ENCODE measurements around the gene SLIT1. TPM values are rescaled to one million over a fixed set of nuclear protein-coding genes. Genes with fewer than 3 reads are reported as not detected.
A peak's percentile ranks its signal among the peaks of the same experiment; 100 is the strongest.

The SLIT1 gene
- total and polyA plus RNA-seq, 4 experiments from 2014 or later: 0.05 to 0.32 (median 0.28) TPM; not detected in 1

GRCh38 chr10:97204826-97205679, 19.3 kb upstream of the SLIT1 start:
- POLR2A ChIA-PET (ENCODE audit: partially characterized antibody): no interaction called here
- peaks cover 0 to 3% (median 0%) of the 10 kb centered on the region in 4 donors for H3K4me1 Mint-ChIP-seq
- H3K4me3 Mint-ChIP-seq: no peak overlapping the region
- H3K36me3 Mint-ChIP-seq: no peaks in the 10 kb centered on the region
- peaks cover 0 to 2% (median 0%) of the 10 kb centered on the region in 8 donors for H3K9me3 Mint-ChIP-seq
- H3K27me3 Mint-ChIP-seq: peaks cover 0 to 1% of the 10 kb centered on the region in 2 donors
- no peak overlapping the region for H3K27ac Mint-ChIP-seq
- Histone ChIP-seq H3K36me3 (ENCODE audit: insufficient read depth, low read length) (no peaks in the 10 kb centered on the region), H3K4me3 (ENCODE audit: low read length in 2 of 2) (no peak overlapping the region), H3K27ac (ENCODE audit: low read depth, low read length) (no peak overlapping the region), H3K9me3 (ENCODE audit: control insufficient read depth in 1 of 2, low read length in 2 of 2) (no peaks in the 10 kb centered on the region), H3K4me1 (ENCODE audit: insufficient read depth, low read length) (no peaks in the 10 kb centered on the region), H3K27me3 (ENCODE audit: insufficient read depth, low read length) (no peaks in the 10 kb centered on the region)
- CTCF ChIA-PET (ENCODE audit: partially characterized antibody): interaction anchor here (0.9 to 24.1 kb wide), 7 partner anchors 4 to 168 kb away, joined by 3 to 422 read pairs (median 86); no protein-coding TSS in a partner anchor
- intact Hi-C loops (cut with micrococcal nuclease): no loop called here
- DNase-seq: no peak

DNA sequence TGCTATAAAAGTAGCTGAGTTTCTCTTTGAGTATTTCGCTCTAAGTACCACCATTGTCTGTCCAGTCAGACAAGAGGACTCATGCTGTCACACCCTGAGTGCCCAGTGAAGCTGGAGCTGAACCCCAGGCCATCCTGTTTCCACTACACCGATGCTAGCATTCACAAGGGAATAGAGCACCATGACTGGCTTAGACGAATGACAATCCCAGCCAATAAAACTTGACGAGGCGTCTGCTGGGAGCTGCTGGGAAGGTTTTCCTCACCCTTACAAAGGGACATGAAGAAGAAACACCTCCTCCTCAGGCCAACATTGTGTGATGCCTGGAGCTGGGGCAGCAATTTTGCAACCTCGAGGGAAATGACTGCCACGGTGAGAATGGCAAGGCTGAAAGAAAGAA, 17.5 kb upstream of the SLIT1 start:
- no peaks in the 10 kb centered on the region for H3K36me3 Mint-ChIP-seq
- no peaks in the 10 kb centered on the region for H3K27me3 ChIP-seq (ENCODE audit: insufficient read depth, low read length)
- no peak overlapping the region for H3K27ac Mint-ChIP-seq
- H3K36me3 ChIP-seq (ENCODE audit: insufficient read depth, low read length): no peaks in the 10 kb centered on the region
- intact Hi-C loops (cut with micrococcal nuclease): no loop called here
- no peaks in the 10 kb centered on the region for H3K4me1 ChIP-seq (ENCODE audit: insufficient read depth, low read length)
- H3K27me3 Mint-ChIP-seq: peaks cover 3 to 6% of the 10 kb centered on the region in 2 donors
- POLR2A ChIA-PET (ENCODE audit: partially characterized antibody): no interaction called here
- H3K9me3 Mint-ChIP-seq: peaks cover 0 to 2% (median 0%) of the 10 kb centered on the region in 8 donors
- no peak overlapping the region for H3K4me3 ChIP-seq (ENCODE audit: low read length in 2 of 2)
- H3K4me3 Mint-ChIP-seq: no peak overlapping the region
- no peak for DNase-seq
- CTCF ChIA-PET (ENCODE audit: partially characterized antibody): interaction anchor here (2.2 to 24.1 kb wide), 4 partner anchors 2 to 166 kb away, joined by 7 to 422 read pairs (median 420); no protein-coding TSS in a partner anchor
- H3K27ac ChIP-seq (ENCODE audit: low read depth, low read length): no peak overlapping the region
- H3K4me1 Mint-ChIP-seq: peaks cover 0 to 3% (median 0%) of the 10 kb centered on the region in 4 donors
- H3K9me3 ChIP-seq (ENCODE audit: control insufficient read depth in 1 of 2, low read length in 2 of 2): no peaks in the 10 kb centered on the region

DNA sequence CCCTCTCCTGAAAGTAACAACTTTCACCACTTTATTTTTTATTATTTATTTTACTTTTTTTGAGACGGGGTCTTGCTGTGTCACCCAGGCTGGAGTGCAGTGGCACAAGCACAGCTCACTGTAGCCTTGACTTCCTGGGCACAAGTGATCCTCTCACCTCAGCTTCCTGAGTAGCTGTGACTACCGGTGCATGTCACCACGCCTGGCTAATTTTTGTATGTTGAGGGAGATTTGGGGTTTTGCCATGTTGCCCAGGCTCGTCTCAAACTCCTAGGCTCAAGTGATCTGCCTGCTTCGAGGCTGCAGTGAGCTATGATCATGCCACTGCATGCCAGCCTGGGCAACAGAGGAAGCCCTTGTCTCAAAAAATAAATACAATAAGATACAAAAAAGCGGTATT, 14.9 kb upstream of the SLIT1 start:
- no peaks in the 10 kb centered on the region for H3K27me3 ChIP-seq (ENCODE audit: insufficient read depth, low read length)
- H3K4me3 ChIP-seq (ENCODE audit: low read length in 2 of 2): no peak overlapping the region
- POLR2A ChIA-PET (ENCODE audit: partially characterized antibody): no interaction called here
- H3K4me1 ChIP-seq (ENCODE audit: insufficient read depth, low read length): peaks cover 4% of the 10 kb centered on the region
- Mint-ChIP-seq H3K4me3 (no peak overlapping the region), H3K36me3 (no peaks in the 10 kb centered on the region), H3K27me3 (peaks cover 3 to 7% of the 10 kb centered on the region in 2 donors), H3K4me1 (peaks cover 3 to 9% (median 6%) of the 10 kb centered on the region in 4 donors), H3K9me3 (peaks cover 0 to 2% (median 0%) of the 10 kb centered on the region in 8 donors), H3K27ac (no peak overlapping the region)
- intact Hi-C loops (cut with micrococcal nuclease): no loop called here
- CTCF ChIA-PET (ENCODE audit: partially characterized antibody): interaction anchor here (1.0 to 24.1 kb wide), 4 partner anchors 15 to 175 kb away, joined by 3 to 422 read pairs (median 210); no protein-coding TSS in a partner anchor
- H3K36me3 ChIP-seq (ENCODE audit: insufficient read depth, low read length): no peaks in the 10 kb centered on the region
- no peaks in the 10 kb centered on the region for H3K9me3 ChIP-seq (ENCODE audit: control insufficient read depth in 1 of 2, low read length in 2 of 2)
- no peak for DNase-seq
- H3K27ac ChIP-seq (ENCODE audit: low read depth, low read length): no peak overlapping the region

GRCh38 chr10:97199152-97199551, 13.4 kb upstream of the SLIT1 start:
- Histone ChIP-seq H3K4me3 (ENCODE audit: low read length in 2 of 2) (no peak overlapping the region), H3K36me3 (ENCODE audit: insufficient read depth, low read length) (no peaks in the 10 kb centered on the region), H3K4me1 (ENCODE audit: insufficient read depth, low read length) (peaks cover 6% of the 10 kb centered on the region), H3K27ac (ENCODE audit: low read depth, low read length) (no peak overlapping the region), H3K9me3 (ENCODE audit: control insufficient read depth in 1 of 2, low read length in 2 of 2) (no peaks in the 10 kb centered on the region), H3K27me3 (ENCODE audit: insufficient read depth, low read length) (no peaks in the 10 kb centered on the region)
- no peak overlapping the region for H3K27ac Mint-ChIP-seq
- H3K9me3 Mint-ChIP-seq: peaks cover 0 to 2% (median 0%) of the 10 kb centered on the region in 8 donors
- no peak overlapping the region for H3K4me3 Mint-ChIP-seq
- peaks cover 4 to 8% of the 10 kb centered on the region in 2 donors for H3K27me3 Mint-ChIP-seq
- H3K36me3 Mint-ChIP-seq: no peaks in the 10 kb centered on the region
- intact Hi-C loops (cut with micrococcal nuclease): no loop called here
- H3K4me1 Mint-ChIP-seq: peaks cover 6 to 11% (median 7%) of the 10 kb centered on the region in 4 donors
- DNase-seq: no peak
- POLR2A ChIA-PET (ENCODE audit: partially characterized antibody): no interaction called here
- CTCF ChIA-PET (ENCODE audit: partially characterized antibody): interaction anchor here (0.5 to 24.1 kb wide), 5 partner anchors 16 to 167 kb away, joined by 3 to 422 read pairs (median 10); no protein-coding TSS in a partner anchor

GRCh38 chr10:97197030-97197500, 11.3 kb upstream of the SLIT1 start:
- peaks cover 6 to 11% (median 7%) of the 10 kb centered on the region in 4 donors for H3K4me1 Mint-ChIP-seq

DNA sequence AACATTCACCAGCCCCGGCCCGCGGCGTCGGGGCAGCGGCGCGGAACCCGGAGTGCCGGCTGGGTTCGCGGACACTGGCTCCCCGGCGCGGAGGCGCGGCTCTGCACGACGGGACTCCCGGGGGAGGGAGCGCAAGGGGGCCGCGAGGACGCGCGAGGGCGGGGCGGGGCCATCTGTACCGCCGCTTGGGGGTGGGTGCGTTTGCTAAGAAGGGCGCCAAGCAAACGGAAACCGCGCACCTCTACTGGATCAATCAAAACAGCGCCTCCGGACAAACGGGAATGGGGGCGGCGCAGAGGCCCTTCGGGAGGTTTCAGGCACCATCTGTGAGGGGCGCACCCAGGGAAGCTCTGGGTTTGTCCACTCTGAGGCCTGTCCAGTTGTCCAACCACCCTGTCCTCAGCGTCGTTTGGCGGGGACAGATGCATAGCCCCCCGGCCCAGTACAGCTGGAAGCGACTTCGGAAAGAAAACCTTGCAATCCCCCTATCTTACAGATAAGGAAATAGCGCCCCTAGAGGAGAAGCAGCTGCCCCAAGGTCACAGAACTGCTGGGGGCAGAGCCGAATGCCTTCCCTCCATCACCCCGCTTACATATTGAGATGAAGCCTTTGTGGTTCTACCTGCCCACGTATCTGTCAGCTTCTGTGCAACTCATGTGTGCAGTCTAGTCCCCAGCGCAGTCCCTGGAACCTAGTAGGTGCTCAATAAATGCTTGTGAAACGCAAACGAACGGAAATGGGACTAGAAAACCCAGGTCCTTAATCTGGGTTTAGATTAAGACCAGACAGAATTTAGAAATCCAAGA, 10.7 kb upstream of the SLIT1 start:
- Histone ChIP-seq H3K27ac (ENCODE audit: low read depth, low read length) (no peak overlapping the region), H3K4me1 (ENCODE audit: insufficient read depth, low read length) (peaks cover 6% of the 10 kb centered on the region), H3K27me3 (ENCODE audit: insufficient read depth, low read length) (no peaks in the 10 kb centered on the region), H3K4me3 (ENCODE audit: low read length in 2 of 2) (peak overlapping the region; percentile 52 to 64), H3K36me3 (ENCODE audit: insufficient read depth, low read length) (no peaks in the 10 kb centered on the region), H3K9me3 (ENCODE audit: control insufficient read depth in 1 of 2, low read length in 2 of 2) (no peaks in the 10 kb centered on the region)
- H3K9me3 Mint-ChIP-seq: peaks cover 0 to 2% (median 0%) of the 10 kb centered on the region in 8 donors
- CTCF ChIA-PET (ENCODE audit: partially characterized antibody): interaction anchor here (0.8 to 24.1 kb wide), 21 partner anchors 9 to 171 kb away, joined by 3 to 422 read pairs (median 5); no protein-coding TSS in a partner anchor
- DNase-seq: peak; percentile 62 to 73 (median 66)
- H3K4me3 Mint-ChIP-seq: peak overlapping the region; percentile 83 to 91 (median 86)
- POLR2A ChIA-PET (ENCODE audit: partially characterized antibody): no interaction called here
- no peaks in the 10 kb centered on the region for H3K36me3 Mint-ChIP-seq
- H3K4me1 Mint-ChIP-seq: peaks cover 6 to 11% (median 7%) of the 10 kb centered on the region in 4 donors
- peaks cover 8 to 10% of the 10 kb centered on the region in 2 donors for H3K27me3 Mint-ChIP-seq
- intact Hi-C loops (cut with micrococcal nuclease): no loop called here
- H3K27ac Mint-ChIP-seq: peak overlapping the region in 4 of 7 donors; percentile 25 to 70 (median 36)

More at GRCh38 chr10:97197030-97197500, 11.3 kb upstream of the SLIT1 start:
- Mint-ChIP-seq H3K27ac (peak overlapping the region in 1 of 7 donors; percentile 53), H3K36me3 (no peaks in the 10 kb centered on the region), H3K27me3 (peaks cover 8 to 10% of the 10 kb centered on the region in 2 donors), H3K9me3 (peaks cover 0 to under 1% (median 0%) of the 10 kb centered on the region in 8 donors), H3K4me3 (peak overlapping the region in 4 of 8 donors; percentile 28 to 86 (median 60))
- DNase-seq: no peak
- intact Hi-C loops (cut with micrococcal nuclease): no loop called here
- ChIA-PET CTCF (ENCODE audit: partially characterized antibody) (interaction anchor here (0.8 to 24.1 kb wide), 22 partner anchors 9 to 172 kb away, joined by 3 to 422 read pairs (median 5); no protein-coding TSS in a partner anchor), POLR2A (ENCODE audit: partially characterized antibody) (no interaction called here)
- Histone ChIP-seq H3K27me3 (ENCODE audit: insufficient read depth, low read length) (no peaks in the 10 kb centered on the region), H3K36me3 (ENCODE audit: insufficient read depth, low read length) (no peaks in the 10 kb centered on the region), H3K4me3 (ENCODE audit: low read length in 2 of 2) (no peak overlapping the region), H3K9me3 (ENCODE audit: control insufficient read depth in 1 of 2, low read length in 2 of 2) (no peaks in the 10 kb centered on the region), H3K4me1 (ENCODE audit: insufficient read depth, low read length) (peaks cover 6% of the 10 kb centered on the region), H3K27ac (ENCODE audit: low read depth, low read length) (no peak overlapping the region)

Data from CD4-positive, alpha-beta memory T cell (primary cell).